HG02884 (cell line): Measurements from ENCODE around the gene PRDM5.

Experiments
- ATAC-seq: cut with Tn5 transposase; IDR thresholded peaks from one replicate; pipeline ENCODE4 v1.9.1; 2021; ENCODE audit warnings: mild to moderate bottlenecking, moderate library complexity; ENCODE audit not compliant: unreplicated experiment

The PRDM5 gene

GRCh38 chr4:120922381-120923206, at the start of gene PRDM5:
Gene PRDM5, minus strand, starts transcription at chr4:120922726. Its CDS starts 118 bp downstream, at chr4:120922608.
- ATAC-seq: no peak

- ATAC-seq: no peak
Measured at GRCh38 chr4:120971884-120972283, 49.4 kb upstream of the PRDM5 start.

- ATAC-seq: no peak
Measured at GRCh38 chr4:120965938-120966337, 43.4 kb upstream of the PRDM5 start.

GRCh38 chr4:120964596-120964995, 42.1 kb upstream of the PRDM5 start:
- no peak for ATAC-seq

- no peak for ATAC-seq
Measured at GRCh38 chr4:120963449-120963848, 40.9 kb upstream of the PRDM5 start.

GRCh38 chr4:120960656-120961267, 38.2 kb upstream of the PRDM5 start:
- no peak for ATAC-seq

GRCh38 chr4:120948382-120948781, 25.9 kb upstream of the PRDM5 start:
- no peak for ATAC-seq

- no peak for ATAC-seq
Measured at GRCh38 chr4:120942776-120943175, 20.2 kb upstream of the PRDM5 start.

GRCh38 chr4:120940547-120940946, 18.0 kb upstream of the PRDM5 start:
- ATAC-seq: no peak

- ATAC-seq: no peak
Measured at GRCh38 chr4:120939693-120940092, 17.2 kb upstream of the PRDM5 start.

- ATAC-seq: no peak
Measured at GRCh38 chr4:120929847-120930246, 7.3 kb upstream of the PRDM5 start.

GRCh38 chr4:120927801-120928409, 5.4 kb upstream of the PRDM5 start:
- ATAC-seq: no peak

- no peak for ATAC-seq
Measured at GRCh38 chr4:120926358-120927025, 4.0 kb upstream of the PRDM5 start.

- ATAC-seq: no peak
Measured at GRCh38 chr4:120924931-120925330, 2.4 kb upstream of the PRDM5 start.

- ATAC-seq: no peak
Measured at GRCh38 chr4:120923207-120923522, 639 bp upstream of the PRDM5 start.

- ATAC-seq: no peak
Measured at GRCh38 chr4:120921456-120922380, 808 bp downstream of the PRDM5 start.

GRCh38 chr4:120920666-120921065, 1.9 kb downstream of the PRDM5 start:
- ATAC-seq: no peak

GRCh38 chr4:120919358-120919757, 3.2 kb downstream of the PRDM5 start:
- no peak for ATAC-seq

- ATAC-seq: no peak
Measured at GRCh38 chr4:120918788-120919187, 3.7 kb downstream of the PRDM5 start.

- no peak for ATAC-seq
Measured at GRCh38 chr4:120918092-120918491, 4.4 kb downstream of the PRDM5 start.

- ATAC-seq: no peak
Measured at GRCh38 chr4:120916937-120917336, 5.6 kb downstream of the PRDM5 start.
